HG02840 (cell line): ENCODE data around the gene OR56B4.
"Not testable (repeated sequence)": the region's sequence is repeated elsewhere in the genome, so short reads cannot be mapped to it uniquely, and the experiment has no call there.

ENCODE experiments used
- ATAC-seq: cut with Tn5 transposase; IDR thresholded peaks from one replicate; pipeline ENCODE4 v1.9.1; 2021; ENCODE audit warnings: mild to moderate bottlenecking, moderate library complexity, moderate number of reproducible peaks; ENCODE audit not compliant: unreplicated experiment, low FRiP score

OR56B4 gene

DNA sequence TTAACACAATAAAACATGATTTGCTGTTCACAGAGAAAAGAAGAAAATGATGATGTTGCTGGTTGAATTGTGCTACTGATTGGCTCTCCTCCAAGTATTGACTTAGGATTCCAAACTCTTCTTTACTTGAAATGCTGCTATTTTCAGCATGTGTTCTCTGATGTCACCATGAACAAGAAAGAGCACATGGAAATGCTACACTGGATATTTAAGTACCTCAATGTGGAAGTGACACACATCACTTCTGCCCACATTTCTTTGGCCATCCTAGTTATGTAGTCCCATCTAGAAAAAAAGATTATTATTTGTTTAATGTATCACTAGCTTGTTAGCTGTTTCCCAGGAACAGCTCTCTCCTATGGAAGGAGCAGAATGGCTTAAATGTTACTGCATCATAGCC, 35.5 kb downstream of the OR56B4 start:
- ATAC-seq: no peak

DNA sequence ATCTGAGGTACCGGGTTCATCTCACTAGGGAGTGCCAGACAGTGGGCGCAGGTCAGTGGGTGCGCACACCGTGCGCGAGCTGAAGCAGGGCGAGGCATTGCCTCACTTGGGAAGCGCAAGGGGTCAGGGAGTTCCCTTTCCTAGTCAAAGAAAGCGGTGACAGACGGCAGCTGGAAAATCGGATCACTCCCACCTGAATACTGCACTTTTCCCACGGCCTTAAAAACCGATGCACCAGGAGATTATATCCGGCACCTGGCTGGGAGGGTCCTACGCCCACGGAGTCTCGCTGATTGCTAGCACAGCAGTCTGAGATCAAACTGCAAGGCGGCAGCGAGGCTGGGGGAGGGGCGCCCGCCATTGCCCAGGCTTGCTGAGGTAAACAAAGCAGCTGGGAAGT, 36.3 kb downstream of the OR56B4 start:
- not testable (repeated sequence) for ATAC-seq

DNA sequence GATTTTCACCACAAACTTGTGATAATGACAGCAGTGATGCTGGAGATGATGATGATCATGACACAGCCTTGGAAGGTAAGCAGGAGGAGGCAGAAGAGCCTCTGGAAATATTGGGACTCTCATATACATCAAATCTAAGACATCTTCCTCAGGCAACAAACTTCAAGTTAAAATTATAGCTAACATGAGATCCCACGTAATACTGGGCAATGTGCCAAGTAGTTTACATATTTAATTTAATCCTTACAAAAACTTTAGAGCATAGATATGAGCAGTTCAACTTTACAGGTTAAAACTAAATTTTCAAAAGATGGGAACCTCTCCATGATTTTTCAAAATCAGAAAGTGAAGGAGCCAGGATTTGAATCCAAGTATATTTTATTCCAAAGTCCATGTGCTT, 43.6 kb downstream of the OR56B4 start:
- no peak for ATAC-seq

- no peak for ATAC-seq
Measured at GRCh38 chr11:6152126-6152525, 44.6 kb downstream of the OR56B4 start.

DNA sequence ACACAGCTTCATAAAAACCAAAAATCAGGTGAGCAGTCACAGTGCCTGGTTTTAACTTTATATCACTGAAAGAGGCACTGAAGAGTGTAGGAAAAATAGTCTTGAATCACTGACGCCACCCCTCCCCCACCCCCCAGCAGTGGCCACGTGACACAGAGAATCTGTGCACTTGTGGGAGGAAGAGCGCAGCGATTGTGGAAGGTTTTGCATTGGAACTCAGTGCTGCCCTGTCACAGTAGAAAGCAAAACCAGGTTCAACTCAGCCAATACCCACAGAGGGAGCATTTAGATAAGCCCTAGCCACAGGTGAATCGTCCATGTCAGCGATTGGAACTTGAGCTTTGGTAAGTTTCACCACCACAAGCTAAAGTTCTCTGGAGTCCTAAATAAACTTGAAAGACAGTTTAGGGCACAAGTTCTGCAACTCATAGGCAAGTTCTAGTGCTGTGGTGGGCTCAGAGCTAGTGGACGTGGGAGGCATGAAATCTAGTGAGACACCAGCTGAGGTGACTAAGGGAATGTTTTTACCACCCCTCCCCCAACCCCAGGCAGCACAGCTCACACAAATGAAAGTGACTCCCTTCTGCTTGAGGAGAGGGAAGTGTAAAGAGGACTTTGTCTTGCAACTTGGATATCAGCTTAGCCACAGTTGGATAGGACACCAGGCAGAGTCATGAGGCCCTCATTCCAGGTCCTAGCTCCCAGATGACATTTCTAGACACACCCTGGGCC, 49.3 kb downstream of the OR56B4 start:
- ATAC-seq: no peak
